GM10847 (cell line): ENCODE results near the gene C9orf50.
A peak's percentile ranks its signal among the peaks of the same experiment; 100 is the strongest.

ENCODE experiments used
- POLR2A ChIP-seq: IDR thresholded peaks from 2 replicates; pipeline ENCODE4 v1.6.1; 2011; ENCODE audit not compliant: insufficient read length; ENCODE audit errors: extremely low read depth

Gene C9orf50

DNA sequence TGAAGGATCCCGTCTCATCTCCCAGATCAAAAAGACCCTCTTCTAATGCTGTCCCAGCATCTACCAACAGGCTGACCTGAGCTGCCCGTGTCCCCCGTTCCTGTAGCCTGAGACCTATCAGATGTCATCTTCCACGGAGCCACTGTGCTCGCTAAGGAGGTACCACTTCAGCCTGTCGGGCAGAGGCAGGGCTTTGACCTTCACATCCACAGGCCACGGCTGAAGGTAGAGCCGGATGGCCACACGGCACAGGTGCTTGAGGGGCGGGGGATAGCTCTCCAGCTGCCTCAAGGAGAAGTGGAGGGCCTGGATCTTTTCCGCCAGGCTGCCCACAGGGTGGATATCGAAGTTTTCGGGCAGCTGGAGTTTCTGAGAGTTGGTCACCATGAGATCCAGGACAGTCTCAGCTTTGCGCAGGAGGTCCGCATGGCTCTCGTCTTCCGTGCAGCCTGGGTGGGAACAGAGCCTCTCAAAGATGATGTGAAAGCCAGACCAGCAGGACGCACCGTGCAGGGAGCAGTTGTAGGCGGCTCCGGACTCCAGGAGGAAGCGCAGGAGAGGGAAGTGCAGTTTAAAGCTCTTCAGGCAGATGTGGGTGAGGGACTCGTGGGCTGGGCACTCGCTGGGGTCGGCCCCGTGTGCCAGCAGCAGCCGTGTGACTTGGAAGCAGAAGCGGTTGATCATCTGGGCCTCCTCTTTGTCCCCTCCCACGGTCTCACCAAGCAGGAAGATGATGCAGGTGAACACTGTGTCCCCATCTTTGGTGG lies 17.0 kb upstream of the C9orf50 start:
- no peak for TF ChIP-seq POLR2A

DNA sequence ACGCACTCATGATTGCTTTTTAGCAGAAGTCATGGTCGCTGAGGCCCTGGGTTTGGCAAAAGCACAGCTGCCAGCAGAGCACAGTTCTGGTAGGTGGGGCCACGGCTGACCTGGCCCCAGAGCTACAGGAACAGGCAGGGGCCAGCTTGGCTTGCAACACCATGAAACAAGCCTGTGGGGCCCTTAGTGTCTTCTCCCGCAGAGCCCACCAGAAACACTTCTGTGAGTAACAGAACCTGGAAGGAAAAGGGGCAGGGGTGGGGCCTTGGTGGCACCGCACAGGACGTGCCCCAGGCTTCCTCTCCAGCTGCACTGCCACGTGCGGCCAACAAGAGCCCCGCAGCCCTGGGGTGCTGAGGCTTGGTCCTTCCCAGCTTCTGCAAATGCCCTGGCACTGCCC lies 16.2 kb upstream of the C9orf50 start:
- TF ChIP-seq POLR2A: no peak

DNA sequence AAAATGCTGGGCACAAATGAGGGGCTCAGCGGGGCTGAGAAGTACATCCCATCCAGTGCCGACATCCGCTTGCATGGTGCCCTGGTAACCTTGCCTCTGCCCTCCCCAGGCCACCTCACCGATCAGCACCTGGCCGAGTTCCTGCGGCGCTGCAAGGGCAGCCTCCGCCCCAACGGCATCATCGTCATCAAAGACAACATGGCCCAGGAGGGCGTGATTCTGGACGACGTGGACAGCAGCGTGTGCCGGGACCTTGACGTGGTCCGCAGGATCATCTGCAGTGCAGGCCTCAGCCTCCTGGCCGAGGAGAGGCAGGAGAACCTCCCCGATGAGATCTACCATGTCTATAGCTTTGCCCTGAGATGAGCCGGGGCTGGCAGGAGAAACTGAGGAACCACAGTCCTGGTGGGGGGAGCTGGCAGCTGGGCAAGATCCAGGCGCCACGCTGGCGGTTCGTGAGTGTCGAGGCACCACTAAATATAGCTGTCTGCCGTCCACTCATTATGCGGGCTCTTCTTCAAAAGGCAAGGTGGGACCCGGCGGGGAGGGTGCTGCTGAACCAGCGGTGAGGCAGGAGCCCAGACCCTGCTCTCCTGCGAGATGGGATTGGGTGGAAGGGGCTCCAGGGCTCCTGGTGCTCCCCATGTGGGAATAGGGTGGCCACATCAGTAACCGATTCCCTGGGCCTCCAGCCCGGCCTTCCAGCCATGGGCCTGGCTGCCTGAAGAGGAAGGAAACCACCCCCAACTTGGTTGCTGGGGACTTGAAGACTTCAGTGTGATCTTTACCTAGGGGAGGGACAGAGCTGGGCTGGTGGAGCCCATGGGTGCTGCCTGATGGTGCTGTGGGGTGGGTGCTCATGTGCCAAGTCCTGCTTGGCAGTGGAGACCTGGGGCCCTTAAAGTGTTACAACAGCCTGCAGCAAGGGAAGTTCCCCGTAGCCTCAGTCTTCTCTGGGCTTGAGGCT lies 14.5 kb upstream of the C9orf50 start:
- TF ChIP-seq POLR2A: no peak

DNA sequence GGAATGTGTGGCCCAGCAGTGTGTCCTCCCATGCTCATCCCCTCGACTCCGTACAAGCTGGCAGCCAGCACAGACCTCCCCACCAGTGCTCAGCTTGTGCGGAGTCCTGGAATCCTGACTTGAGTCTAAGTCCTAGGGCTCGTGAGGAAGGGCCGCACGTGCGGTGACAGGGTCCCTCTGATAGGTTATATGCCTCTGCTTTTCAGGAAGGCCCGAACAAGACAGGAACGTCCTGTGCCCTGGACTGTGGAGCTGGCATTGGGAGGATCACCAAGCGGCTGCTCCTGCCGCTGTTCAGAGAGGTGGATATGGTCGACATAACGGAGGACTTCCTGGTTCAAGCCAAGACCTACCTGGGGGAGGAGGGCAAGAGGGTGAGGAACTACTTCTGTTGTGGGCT lies 12.9 kb upstream of the C9orf50 start:
- no peak for TF ChIP-seq POLR2A

DNA sequence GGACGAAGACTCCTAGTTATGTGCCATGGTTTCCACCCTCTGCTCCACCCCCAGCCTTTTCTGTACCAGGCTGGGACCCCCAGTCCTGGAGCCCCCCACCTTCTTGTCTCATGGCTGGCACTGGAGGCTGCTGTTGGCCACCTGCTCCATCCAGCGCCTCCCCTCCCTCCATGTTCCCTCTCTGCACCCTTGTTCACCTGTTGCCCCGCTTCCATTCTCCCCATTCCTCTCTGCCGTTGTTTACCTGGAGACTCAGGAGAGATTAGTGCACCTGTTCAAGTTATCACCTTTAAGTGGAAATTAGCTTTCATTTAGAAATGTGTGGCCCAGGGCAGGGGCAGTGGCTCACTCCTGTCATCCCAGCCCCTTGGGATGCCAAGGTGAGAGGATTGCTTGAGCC lies 12.3 kb upstream of the C9orf50 start:
- TF ChIP-seq POLR2A: no peak

DNA sequence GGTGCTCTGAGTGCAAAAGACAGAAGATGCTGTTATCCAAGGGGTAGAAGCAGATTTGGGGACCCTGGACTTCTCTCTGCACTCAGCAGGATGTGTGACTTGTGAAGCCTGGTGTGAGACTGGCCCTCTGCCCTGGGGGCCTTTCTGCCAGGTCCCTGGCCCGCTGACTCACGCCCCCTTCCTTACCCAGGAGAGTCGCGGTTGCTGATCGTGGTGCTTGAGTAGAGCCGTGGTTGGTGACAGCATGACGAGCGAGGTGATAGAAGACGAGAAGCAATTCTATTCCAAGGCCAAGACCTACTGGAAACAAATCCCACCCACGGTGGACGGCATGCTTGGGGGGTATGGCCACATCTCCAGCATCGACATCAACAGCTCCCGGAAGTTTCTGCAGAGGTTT lies 11.6 kb upstream of the C9orf50 start:
- no peak for TF ChIP-seq POLR2A

DNA sequence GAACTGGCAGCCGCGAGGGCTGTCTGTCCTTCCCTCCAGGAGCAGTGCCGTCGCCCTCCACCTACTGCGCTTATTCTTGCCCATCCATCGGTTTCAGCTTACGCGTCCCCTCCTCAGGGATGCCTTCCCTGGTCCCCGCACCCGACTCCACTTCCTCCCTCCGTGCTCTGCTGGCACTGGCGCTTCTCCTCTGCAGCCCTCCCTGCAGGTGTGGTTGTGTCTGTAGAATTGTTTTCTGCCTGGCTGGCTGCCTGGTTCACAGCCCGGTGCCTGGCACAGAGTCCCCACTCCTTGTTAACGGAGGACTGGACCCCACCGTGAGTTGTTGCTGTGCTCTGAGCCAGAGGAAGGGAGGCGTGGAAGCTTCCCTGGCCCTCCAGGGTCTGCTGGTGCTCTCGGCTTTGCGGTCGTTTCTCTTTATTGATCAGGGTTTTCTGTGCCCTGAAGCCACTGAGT lies 10.8 kb upstream of the C9orf50 start:
- no peak for TF ChIP-seq POLR2A

DNA sequence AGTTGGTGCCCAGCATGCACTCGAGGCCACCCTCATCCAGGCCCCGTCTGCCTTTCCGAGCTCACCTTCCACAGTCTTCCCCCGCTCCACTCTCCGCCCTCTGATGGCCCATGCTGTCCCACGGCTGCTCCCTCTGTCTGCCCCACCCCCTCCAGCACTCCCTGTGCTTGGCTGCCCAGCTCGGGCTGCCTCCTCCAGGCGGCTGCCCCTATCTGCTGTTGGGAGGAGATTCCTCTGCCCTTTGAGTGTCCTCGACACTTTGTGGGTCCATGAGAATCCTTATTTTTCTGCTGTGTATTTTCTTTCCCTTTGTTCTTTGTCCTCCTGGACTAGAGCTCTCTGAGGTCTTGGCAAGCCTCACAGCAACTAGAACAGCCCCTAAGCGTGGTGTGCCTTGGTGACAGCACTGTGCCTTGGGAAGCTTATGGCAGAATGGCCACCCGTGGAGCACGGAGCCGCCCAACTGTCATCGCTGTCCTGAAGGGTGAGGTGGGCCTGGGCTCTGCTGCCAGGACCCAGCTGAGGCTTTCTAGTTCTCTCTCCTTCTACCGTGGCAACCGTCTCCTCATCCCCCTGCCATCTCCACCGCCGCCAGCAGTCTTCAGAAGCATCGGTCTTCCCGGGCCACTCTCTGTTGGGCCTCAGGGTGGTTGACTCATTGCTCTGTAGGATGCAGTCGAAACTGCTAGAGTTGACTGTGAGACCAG lies 10.2 kb upstream of the C9orf50 start:
- no peak for TF ChIP-seq POLR2A

DNA sequence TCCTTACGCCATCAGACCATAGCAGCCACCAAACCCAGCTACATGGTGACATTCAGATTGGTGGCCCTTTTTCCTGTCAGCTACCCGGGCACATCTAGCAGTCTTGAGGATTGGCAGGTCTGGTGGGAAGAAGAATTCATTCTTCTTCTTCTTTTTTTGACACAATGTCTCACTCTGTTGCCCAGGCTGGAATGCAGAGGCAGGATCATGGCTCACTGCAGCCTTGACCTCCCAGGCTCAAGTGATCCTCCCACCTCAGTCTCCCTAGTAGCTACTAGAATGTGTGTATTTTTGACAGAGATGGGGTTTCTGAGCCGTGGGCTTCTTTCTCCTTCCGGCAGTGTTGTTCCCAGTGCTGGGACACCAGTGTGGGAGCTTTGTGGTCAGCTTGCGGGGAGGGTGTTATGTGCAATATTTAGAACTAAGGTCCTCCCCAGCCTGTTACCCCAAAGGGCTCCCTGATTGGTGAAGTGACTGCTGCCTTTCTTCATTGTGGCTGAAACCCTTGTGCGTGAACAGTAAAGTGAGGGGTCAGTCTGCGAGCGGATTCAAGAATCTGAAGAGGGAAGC lies 8.4 kb upstream of the C9orf50 start:
- TF ChIP-seq POLR2A: no peak

DNA sequence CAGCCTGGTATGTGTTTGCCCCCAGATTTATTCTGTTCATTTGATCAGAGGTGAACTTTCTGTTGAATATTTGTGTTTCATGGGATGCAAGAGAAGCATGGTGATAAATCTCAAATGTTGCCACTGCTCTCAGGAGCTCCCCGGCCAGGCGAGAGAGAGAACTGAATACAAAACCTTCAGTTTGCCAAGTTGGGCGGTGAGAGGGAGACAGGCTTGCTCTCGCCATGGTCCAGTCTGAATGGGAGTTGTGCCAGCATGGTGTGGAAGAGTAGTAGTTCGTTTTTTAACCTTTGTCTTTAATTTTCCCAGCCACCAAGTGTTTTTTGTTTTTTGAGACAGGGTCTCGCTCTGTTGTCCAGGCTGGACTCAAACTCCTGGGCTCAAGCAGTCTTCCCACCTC lies 7.8 kb upstream of the C9orf50 start:
- no peak for TF ChIP-seq POLR2A

DNA sequence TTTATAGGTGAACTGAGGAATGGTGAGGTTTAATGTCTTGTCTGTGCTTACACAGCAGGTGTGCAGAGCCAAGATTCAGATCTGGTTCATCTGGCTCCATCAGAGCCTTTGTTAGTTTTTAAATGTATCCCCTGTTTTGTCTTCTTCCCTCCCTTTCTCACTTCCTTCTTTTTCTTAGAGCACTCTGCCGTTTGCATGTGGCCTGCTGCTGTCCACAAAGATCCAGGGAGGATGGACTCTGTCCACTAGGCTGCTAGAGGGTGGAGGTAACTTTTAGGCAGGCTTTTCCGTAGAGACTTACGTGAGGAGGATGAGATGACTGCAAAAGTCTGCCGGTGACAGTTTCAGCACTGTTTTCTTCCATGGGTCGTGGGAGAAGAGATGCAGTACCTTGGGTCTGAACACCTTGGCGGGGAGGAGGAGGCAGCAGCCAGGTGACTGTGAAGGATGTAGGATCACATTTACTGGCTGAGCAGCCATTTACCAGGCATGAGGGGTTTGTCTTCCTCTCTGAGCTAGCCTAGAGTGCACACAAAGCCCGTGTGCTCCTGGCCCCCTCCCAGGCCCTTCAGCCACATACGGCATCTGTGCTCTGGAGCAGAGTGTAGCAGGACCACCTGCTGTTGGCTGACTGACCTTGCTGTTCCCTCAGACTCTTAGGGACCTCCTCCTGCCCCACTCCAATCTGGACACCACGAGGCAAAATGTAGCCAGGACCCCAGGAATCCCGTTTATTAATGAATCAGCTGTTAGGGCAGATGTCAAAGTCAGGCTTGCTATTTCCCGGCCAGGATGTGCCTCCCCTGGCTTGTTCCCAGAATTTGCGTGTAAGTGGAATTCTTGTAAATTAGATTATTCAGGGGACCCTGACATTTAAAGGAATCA lies 6.9 kb upstream of the C9orf50 start:
- no peak for TF ChIP-seq POLR2A

DNA sequence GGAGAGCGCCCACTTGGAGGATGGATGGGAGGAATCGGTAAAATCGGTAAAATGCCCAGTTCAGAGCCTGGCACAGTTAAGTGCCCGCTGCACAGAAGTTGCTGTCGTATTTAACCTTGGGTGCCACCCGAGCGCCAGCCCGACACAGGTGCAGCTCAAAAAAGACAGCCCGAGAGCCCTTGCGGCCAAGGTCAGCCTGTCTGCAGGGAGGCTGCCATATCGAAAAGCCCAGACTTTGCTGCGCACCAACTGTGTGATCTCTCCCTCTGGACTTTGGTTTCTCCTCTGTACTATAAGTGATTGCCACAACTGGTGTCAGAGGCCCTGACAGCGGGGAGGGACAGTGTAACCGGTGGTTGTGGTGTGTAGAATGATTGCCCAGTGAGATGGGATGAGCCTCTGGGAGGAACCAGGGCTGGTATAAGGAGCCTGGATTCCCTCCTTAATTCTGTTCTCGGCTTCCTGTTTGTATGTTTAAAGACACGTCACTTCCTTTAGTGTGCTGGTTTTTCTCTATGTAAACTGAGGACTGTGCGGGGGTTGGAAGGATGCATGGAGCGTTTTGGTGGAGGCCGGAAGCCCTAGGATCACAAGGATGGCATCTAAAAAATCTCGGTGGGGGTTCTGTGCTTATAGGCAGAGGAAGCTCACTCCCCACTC lies 5.9 kb upstream of the C9orf50 start:
- no peak for TF ChIP-seq POLR2A

DNA sequence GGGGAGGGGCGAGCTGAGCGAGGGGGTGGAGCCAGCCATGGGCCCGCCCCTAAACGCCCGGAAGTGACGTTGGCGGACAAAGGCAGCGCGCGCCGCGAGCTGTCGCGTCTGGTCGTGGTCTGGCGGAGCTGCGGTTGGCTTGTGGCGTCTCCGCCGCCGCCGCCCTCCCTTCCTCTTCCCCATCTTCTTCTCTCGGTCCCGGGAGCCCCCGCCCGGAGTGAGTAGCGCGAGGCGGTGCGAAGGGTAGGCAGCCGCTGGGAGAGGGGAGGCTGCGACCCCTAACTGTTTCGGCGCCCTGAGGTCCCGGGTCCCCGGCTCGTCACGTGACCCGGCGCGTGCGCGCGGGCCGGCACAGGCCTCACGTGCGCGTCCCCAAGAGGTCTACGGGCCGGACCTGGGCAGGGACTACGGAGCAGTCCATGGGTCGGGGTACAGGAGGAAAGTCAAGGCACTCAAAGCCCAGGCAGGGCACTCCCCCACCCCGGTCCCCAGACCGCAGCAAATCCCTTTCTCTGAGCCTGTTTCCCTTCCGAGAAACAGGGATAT lies 5.3 kb upstream of the C9orf50 start, which contains the start of gene NTMT1:
Gene NTMT1, plus strand, starts transcription at position 85 of the 546 bp plus-strand sequence. CDS start 6,541 bp downstream, outside the sequence.
- TF ChIP-seq POLR2A: peak; percentile 88

DNA sequence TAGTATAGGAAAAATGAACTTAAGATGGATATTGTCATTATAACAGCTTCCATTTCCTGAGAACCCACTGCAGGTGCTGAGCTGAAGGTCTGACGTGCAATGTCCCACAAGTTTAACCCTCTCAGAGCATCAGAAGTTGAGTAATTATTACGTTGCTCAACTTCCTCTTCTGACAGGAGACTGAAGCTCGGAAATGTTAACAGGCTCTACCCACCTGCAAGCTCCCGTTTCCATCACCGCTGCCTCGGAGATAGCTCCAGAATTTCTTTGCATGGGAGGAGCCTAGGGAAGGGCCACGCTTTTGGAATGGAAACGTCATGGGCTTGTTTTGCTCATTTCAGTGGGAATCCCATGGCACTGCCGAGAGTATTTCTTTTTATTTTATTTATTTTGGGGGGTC lies 4.0 kb upstream of the C9orf50 start:
- no peak for TF ChIP-seq POLR2A
